ENCODE measurements around the gene CUBN.

DNA sequence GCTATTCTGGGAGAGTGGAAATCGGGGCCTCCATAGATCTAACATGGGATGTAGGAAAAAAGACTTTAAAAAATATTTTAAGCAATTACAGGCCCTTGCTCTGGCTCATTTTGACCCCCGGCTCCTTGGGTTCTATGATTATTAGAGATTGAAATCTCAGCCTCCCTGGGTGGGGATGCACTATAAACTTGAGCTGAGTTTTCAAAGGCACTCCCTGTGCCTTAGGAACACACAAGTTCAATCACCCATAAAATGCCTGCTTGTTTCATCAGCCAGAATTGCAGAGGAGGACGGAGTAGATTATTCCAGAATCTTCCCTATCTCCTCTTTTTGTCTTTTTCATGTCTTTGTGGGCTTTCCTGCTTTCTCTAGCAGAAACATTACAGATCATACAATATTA is 145.4 kb downstream of the CUBN start:
- TF ChIP-seq, protein P1, sequence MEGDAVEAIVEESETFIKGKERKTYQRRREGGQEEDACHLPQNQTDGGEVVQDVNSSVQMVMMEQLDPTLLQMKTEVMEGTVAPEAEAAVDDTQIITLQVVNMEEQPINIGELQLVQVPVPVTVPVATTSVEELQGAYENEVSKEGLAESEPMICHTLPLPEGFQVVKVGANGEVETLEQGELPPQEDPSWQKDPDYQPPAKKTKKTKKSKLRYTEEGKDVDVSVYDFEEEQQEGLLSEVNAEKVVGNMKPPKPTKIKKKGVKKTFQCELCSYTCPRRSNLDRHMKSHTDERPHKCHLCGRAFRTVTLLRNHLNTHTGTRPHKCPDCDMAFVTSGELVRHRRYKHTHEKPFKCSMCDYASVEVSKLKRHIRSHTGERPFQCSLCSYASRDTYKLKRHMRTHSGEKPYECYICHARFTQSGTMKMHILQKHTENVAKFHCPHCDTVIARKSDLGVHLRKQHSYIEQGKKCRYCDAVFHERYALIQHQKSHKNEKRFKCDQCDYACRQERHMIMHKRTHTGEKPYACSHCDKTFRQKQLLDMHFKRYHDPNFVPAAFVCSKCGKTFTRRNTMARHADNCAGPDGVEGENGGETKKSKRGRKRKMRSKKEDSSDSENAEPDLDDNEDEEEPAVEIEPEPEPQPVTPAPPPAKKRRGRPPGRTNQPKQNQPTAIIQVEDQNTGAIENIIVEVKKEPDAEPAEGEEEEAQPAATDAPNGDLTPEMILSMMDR (conservative IDR thresholded peaks at IDR 0.05), result no peak
- TF ChIP-seq ZFX (IDR thresholded peaks at IDR 0.05), result no peak
